HEK293 (cell line): Measurements from ENCODE around the gene LAMP5.

ENCODE experiments used
- CTCF ChIP-seq: fragments of 450-650 bp; formaldehyde crosslinking; IDR thresholded peaks from 2 replicates; pipeline ENCODE4 v1.5.1; 2016; ENCODE audit warnings: missing biosample characterization, missing genetic modification characterization
- MZF1 ChIP-seq: fragments of 450-650 bp; formaldehyde crosslinking; IDR thresholded peaks from 2 replicates; pipeline ENCODE4 v1.5.1; 2017; ENCODE audit warnings: missing biosample characterization, missing genetic modification characterization, borderline replicate concordance
- PATZ1 ChIP-seq: fragments of 450-650 bp; formaldehyde crosslinking; IDR thresholded peaks from 2 replicates; pipeline ENCODE4 v1.5.1; 2016; ENCODE audit warnings: missing biosample characterization, missing genetic modification characterization
- ZNF23 ChIP-seq: fragments of 450-650 bp; formaldehyde crosslinking; IDR thresholded peaks from 2 replicates; pipeline ENCODE4 v1.5.1; 2016; ENCODE audit warnings: missing biosample characterization, missing genetic modification characterization, borderline replicate concordance
- ZNF239 ChIP-seq: fragments of 450-650 bp; formaldehyde crosslinking; IDR thresholded peaks from 2 replicates; pipeline ENCODE4 v1.5.1; 2016; ENCODE audit warnings: missing biosample characterization, missing genetic modification characterization
- ZNF248 ChIP-seq: fragments of 450-650 bp; formaldehyde crosslinking; IDR thresholded peaks from 2 replicates; pipeline ENCODE4 v1.5.1; 2017; ENCODE audit warnings: missing biosample characterization, missing genetic modification characterization
- ZNF398 ChIP-seq: fragments of 450-650 bp; formaldehyde crosslinking; IDR thresholded peaks from 2 replicates; pipeline ENCODE4 v1.5.1; 2017; ENCODE audit warnings: missing biosample characterization, missing genetic modification characterization
- ZNF560 ChIP-seq: fragments of 450-650 bp; formaldehyde crosslinking; IDR thresholded peaks from 2 replicates; pipeline ENCODE4 v1.5.1; 2017; ENCODE audit warnings: missing biosample characterization, missing genetic modification characterization, borderline replicate concordance
- ZNF654 ChIP-seq: fragments of 450-650 bp; formaldehyde crosslinking; IDR thresholded peaks from 2 replicates; pipeline ENCODE4 v1.5.1; 2016; ENCODE audit warnings: low read depth, missing biosample characterization, missing genetic modification characterization
- ZNF768 ChIP-seq: fragments of 450-650 bp; formaldehyde crosslinking; IDR thresholded peaks from 2 replicates; pipeline ENCODE4 v1.5.1; 2018; ENCODE audit warnings: missing biosample characterization, mild to moderate bottlenecking, missing genetic modification characterization
- ZNF837 ChIP-seq: fragments of 450-650 bp; formaldehyde crosslinking; IDR thresholded peaks from 2 replicates; pipeline ENCODE4 v1.5.1; 2016; ENCODE audit warnings: missing biosample characterization, missing genetic modification characterization
- ZSCAN23 ChIP-seq: fragments of 450-650 bp; formaldehyde crosslinking; IDR thresholded peaks from 2 replicates; pipeline ENCODE4 v1.5.1; 2016; ENCODE audit warnings: missing biosample characterization, missing genetic modification characterization

- no peak for TF ChIP-seq ZNF248 (tag by site-specific recombination)
- no peak for TF ChIP-seq ZNF23 (tag by site-specific recombination)
- no peak for TF ChIP-seq ZNF398 (tag by site-specific recombination)
- TF ChIP-seq CTCF (tag by site-specific recombination), result no peak
- no peak for TF ChIP-seq ZNF560
- no peak for TF ChIP-seq PATZ1 (tag by site-specific recombination)
- no peak for TF ChIP-seq ZNF837 (tag by site-specific recombination)
- TF ChIP-seq MZF1 (tag by site-specific recombination), result no peak
- TF ChIP-seq ZSCAN23 (tag by site-specific recombination), result no peak
- no peak for TF ChIP-seq ZNF239 (tag by site-specific recombination)
- no peak for TF ChIP-seq ZNF768 (tag by site-specific recombination)
- no peak for TF ChIP-seq ZNF654
These were observed 43.0 kb downstream of the LAMP5 start for GRCh38 chr20:9557411-9557810.
